Fibroblast of lung (primary cell): Measurements from ENCODE around the gene ADCY3. TPM values are rescaled to one million over a fixed set of nuclear protein-coding genes. Genes with fewer than 3 reads are reported as not detected.

Source experiments
- DNase-seq, 2 donors: peaks; one replicate each; pipeline versions ENCODE4 v3.0.0 to v3.0.0-alpha.2; 2010; ENCODE audit warnings: low read depth in 2 of 2
- H2AFZ ChIP-seq: 2 replicates; pipeline ENCODE4 v1.5.1; 2012; ENCODE audit warnings: low read length, control low read depth, inconsistent platforms
- H3K27ac ChIP-seq: 2 replicates; pipeline ENCODE4 v1.5.1; 2011; ENCODE audit warnings: low read length, control low read depth; ENCODE audit not compliant: insufficient read depth
- H3K27me3 ChIP-seq: 2 replicates; pipeline ENCODE4 v1.5.1; 2011; ENCODE audit warnings: mild to moderate bottlenecking, low read length; ENCODE audit not compliant: control insufficient read depth, insufficient read depth
- H3K36me3 ChIP-seq: 2 replicates; pipeline ENCODE4 v1.5.1; 2011; ENCODE audit warnings: low read length; ENCODE audit not compliant: control insufficient read depth, insufficient read depth
- H3K4me1 ChIP-seq: 2 replicates; pipeline ENCODE4 v1.5.1; 2011; ENCODE audit warnings: low read length; ENCODE audit not compliant: control insufficient read depth, insufficient read depth; ENCODE audit errors: extremely low read depth
- H3K4me2 ChIP-seq: 2 replicates; pipeline ENCODE4 v1.5.1; 2011; ENCODE audit warnings: low read length, control low read depth; ENCODE audit not compliant: insufficient read depth; ENCODE audit errors: extremely low read depth
- H3K4me3 ChIP-seq, 4 experiments: fragments of 200-600 bp in 1 of 4; sonication (generic) in 1 of 4; replicated peaks in 1 of 4; 2 replicates each; pipeline ENCODE4 v1.5.1; 2011 to 2016; ENCODE audit warnings: low read length in 4 of 4, low read depth in 3 of 4, mild to moderate bottlenecking in 3 of 4, control low read depth in 2 of 4, inconsistent platforms in 1 of 4, mixed read lengths in 1 of 4; ENCODE audit not compliant: insufficient read depth in 1 of 4; ENCODE audit errors: control extremely low read depth in 1 of 4
- H3K79me2 ChIP-seq: 2 replicates; pipeline ENCODE4 v1.5.1; 2012; ENCODE audit warnings: mild to moderate bottlenecking, low read length, inconsistent platforms; ENCODE audit not compliant: control insufficient read depth, insufficient read depth
- H3K9ac ChIP-seq: 2 replicates; pipeline ENCODE4 v1.5.1; 2011; ENCODE audit warnings: mild to moderate bottlenecking, low read length, control low read depth; ENCODE audit not compliant: insufficient read depth
- H3K9me3 ChIP-seq: 2 replicates; pipeline ENCODE4 v1.5.1; 2012; ENCODE audit warnings: low read depth, low read length; ENCODE audit not compliant: control insufficient read depth, insufficient read depth
- H4K20me1 ChIP-seq: 2 replicates; pipeline ENCODE4 v1.5.1; 2011; ENCODE audit warnings: low read length; ENCODE audit not compliant: control insufficient read depth, insufficient read depth; ENCODE audit errors: extremely low read depth
- CTCF ChIP-seq, 2 donors: IDR thresholded peaks in 1 of 2; conservative IDR thresholded peaks in 1 of 2; 1 replicate in 1 of 2; 2 replicates in 1 of 2; pipeline ENCODE4 v1.5.1; 2011 to 2012; ENCODE audit warnings: low read length in 2 of 2, control low read depth in 1 of 2, inconsistent platforms in 1 of 2, low read depth in 1 of 2, mild to moderate bottlenecking in 1 of 2
- EZH2 ChIP-seq: IDR thresholded peaks from 2 replicates; pipeline ENCODE4 v1.5.1; 2012; ENCODE audit warnings: low read length, control low read depth, mild to moderate bottlenecking; ENCODE audit errors: missing control alignments
- polyA plus RNA-seq, 2 donors: library from polyadenylated mRNA; depleted of rRNA in 1 of 2; stranded (reverse) in 1 of 2; unstranded in 1 of 2; fragments of >200 nt; gene quantifications; 2 replicates each; pipeline ENCODE4 v1.2.1, GENCODE V29; 2011 to 2012; ENCODE audit warnings: missing spikeins in 1 of 2
- total RNA-seq: library from RNA; depleted of rRNA; stranded (reverse); fragments of >200 nt; gene quantifications from 2 replicates; pipeline ENCODE4 v1.2.1, GENCODE V29; 2014

The ADCY3 gene
- total and polyA plus RNA-seq, 2 donors (not counting 1 experiment from before 2014, with no cell fraction given), result 33.0 to 90.2 TPM

- H3K9ac ChIP-seq, result peak overlapping the region; percentile 21
- no peak for DNase-seq
- H3K27ac ChIP-seq, result peak overlapping the region; percentile 50
- no peak for TF ChIP-seq EZH2
- H3K27me3 ChIP-seq, result no peaks in the 10 kb centered on the region
- H3K36me3 ChIP-seq, result no peaks in the 10 kb centered on the region
- no peaks in the 10 kb centered on the region for H3K9me3 ChIP-seq
- H3K79me2 ChIP-seq, result no peaks in the 10 kb centered on the region
- no peak overlapping the region for H3K4me3 ChIP-seq
- no peaks in the 10 kb centered on the region for H4K20me1 ChIP-seq
- H2AFZ ChIP-seq, result no peak overlapping the region
- H3K4me1 ChIP-seq, result peaks cover 24% of the 10 kb centered on the region
- no peak overlapping the region for H3K4me2 ChIP-seq
Observed at GRCh38 chr2:24872344-24873115, 47.5 kb downstream of the ADCY3 start.

- H3K36me3 ChIP-seq, result no peaks in the 10 kb centered on the region
- no peak overlapping the region for H2AFZ ChIP-seq
- no peaks in the 10 kb centered on the region for H3K27me3 ChIP-seq
- DNase-seq, result peak in 1 of 2 donors; percentile 56
- peak overlapping the region; percentile 67 for H3K27ac ChIP-seq
- H3K4me1 ChIP-seq, result peaks cover 21% of the 10 kb centered on the region
- H4K20me1 ChIP-seq, result no peaks in the 10 kb centered on the region
- TF ChIP-seq EZH2 (no peak), CTCF (conservative IDR thresholded peaks at IDR 0.05 in 1 of 2, IDR thresholded peaks at IDR 0.05 in 1 of 2; ENCODE audit: low read depth in 1 of 2, low read length in 2 of 2) (no peak)
- H3K79me2 ChIP-seq, result no peaks in the 10 kb centered on the region
- H3K9me3 ChIP-seq, result no peaks in the 10 kb centered on the region
- H3K9ac ChIP-seq, result no peak overlapping the region
- H3K4me2 ChIP-seq, result no peak overlapping the region
- H3K4me3 ChIP-seq, result no peak overlapping the region
Observed at GRCh38 chr2:24871852-24872333, 48.1 kb downstream of the ADCY3 start.

GRCh38 chr2:24870891-24871705, 48.9 kb downstream of the ADCY3 start:
- no peak overlapping the region for H3K4me3 ChIP-seq
- no peaks in the 10 kb centered on the region for H3K9me3 ChIP-seq
- no peaks in the 10 kb centered on the region for H3K79me2 ChIP-seq
- H3K4me1 ChIP-seq, result peaks cover 21% of the 10 kb centered on the region
- no peak overlapping the region for H3K4me2 ChIP-seq
- TF ChIP-seq CTCF (conservative IDR thresholded peaks at IDR 0.05 in 1 of 2, IDR thresholded peaks at IDR 0.05 in 1 of 2; ENCODE audit: low read depth in 1 of 2, low read length in 2 of 2), result no peak
- TF ChIP-seq EZH2, result no peak
- H3K27me3 ChIP-seq, result no peaks in the 10 kb centered on the region
- H4K20me1 ChIP-seq, result no peaks in the 10 kb centered on the region
- no peak overlapping the region for H3K9ac ChIP-seq
- no peak overlapping the region for H2AFZ ChIP-seq
- H3K27ac ChIP-seq, result peak overlapping the region; percentile 67
- H3K36me3 ChIP-seq, result no peaks in the 10 kb centered on the region
- DNase-seq, result no peak
